Fibroblast of skin of left biceps (primary cell): ENCODE measurements around the gene OR10AD1.

Source experiments
- DNase-seq, 2 experiments: peaks; one replicate each; pipeline ENCODE4 v3.0.0-alpha.2; 2013; ENCODE audit warnings: low read depth in 2 of 2

OR10AD1 gene

GRCh38 chr12:48191096-48191495 is 12.0 kb downstream of the OR10AD1 start:
- DNase-seq, result no peak

GRCh38 chr12:48189331-48190125 is 13.6 kb downstream of the OR10AD1 start:
- DNase-seq, result no peak

GRCh38 chr12:48187916-48188695 is 15.0 kb downstream of the OR10AD1 start:
- DNase-seq, result no peak

GRCh38 chr12:48185181-48185919 is 17.7 kb downstream of the OR10AD1 start:
- DNase-seq, result no peak

- DNase-seq, result no peak
These were observed 18.6 kb downstream of the OR10AD1 start for GRCh38 chr12:48184549-48184922.

- DNase-seq, result no peak
These were observed 19.1 kb downstream of the OR10AD1 start for GRCh38 chr12:48183876-48184548.

- peak; percentile 53 to 59 for DNase-seq
These were observed 19.8 kb downstream of the OR10AD1 start, which contains the start of gene CCDC184 for GRCh38 chr12:48183091-48183875. Gene CCDC184 (plus strand): TSS chr12:48183644. CDS start chr12:48184123, 479 bp downstream.

GRCh38 chr12:48182631-48183030 is 20.5 kb downstream of the OR10AD1 start:
- no peak for DNase-seq

GRCh38 chr12:48180857-48181495 is 22.1 kb downstream of the OR10AD1 start:
- DNase-seq, result no peak

- DNase-seq, result no peak
These were observed 22.7 kb downstream of the OR10AD1 start for GRCh38 chr12:48180424-48180823.

GRCh38 chr12:48179466-48179865 is 23.6 kb downstream of the OR10AD1 start:
- no peak for DNase-seq

GRCh38 chr12:48177982-48178381 is 25.1 kb downstream of the OR10AD1 start:
- no peak for DNase-seq

- DNase-seq, result no peak
These were observed 26.7 kb downstream of the OR10AD1 start for GRCh38 chr12:48176417-48176751.

- DNase-seq, result no peak
These were observed 27.3 kb downstream of the OR10AD1 start for GRCh38 chr12:48175613-48176416.

GRCh38 chr12:48169011-48169410 is 34.1 kb downstream of the OR10AD1 start:
- no peak for DNase-seq

GRCh38 chr12:48165089-48165981 is 37.8 kb downstream of the OR10AD1 start:
- no peak for DNase-seq

GRCh38 chr12:48164451-48164850 is 38.6 kb downstream of the OR10AD1 start:
- no peak for DNase-seq

GRCh38 chr12:48163150-48163747 is 39.8 kb downstream of the OR10AD1 start:
- DNase-seq, result no peak
